Aorta (tissue), 5 donors: ENCODE measurements around the gene ZBTB7C. TPM values are rescaled to one million over a fixed set of nuclear protein-coding genes. Genes with fewer than 3 reads are reported as not detected.

Experiments used
- ATAC-seq: fragments of 200-7000 bp; cut with Tn5 transposase; one replicate; pipeline ENCODE4 v1.9.1; 2022; ENCODE audit warnings: moderate library complexity; ENCODE audit not compliant: low FRiP score
- DNase-seq, 2 donors: peaks; one replicate each; pipeline ENCODE4 v3.0.0-alpha.2; 2020
- H3K27ac ChIP-seq, 2 donors: one replicate each; pipeline ENCODE4 v1.5.1; 2013; ENCODE audit warnings: low read length in 2 of 2, mild to moderate bottlenecking in 2 of 2, moderate library complexity in 2 of 2, control low read depth in 1 of 2, inconsistent platforms in 1 of 2, low read depth in 1 of 2
- H3K27me3 ChIP-seq, 2 donors: one replicate each; pipeline ENCODE4 v1.6.1; 2013; ENCODE audit warnings: control low read depth in 1 of 2, low read length in 1 of 2, mild to moderate bottlenecking in 1 of 2, moderate library complexity in 1 of 2; ENCODE audit not compliant: insufficient read depth in 2 of 2, control insufficient read depth in 1 of 2
- H3K36me3 ChIP-seq, 2 donors: one replicate each; pipeline ENCODE4 v1.6.1; 2013; ENCODE audit warnings: control low read depth in 1 of 2, low read length in 1 of 2, mild to moderate bottlenecking in 1 of 2; ENCODE audit not compliant: insufficient read depth in 2 of 2, control insufficient read depth in 1 of 2
- H3K4me1 ChIP-seq, 2 donors: one replicate each; pipeline ENCODE4 v1.6.1; 2013; ENCODE audit warnings: low read length in 2 of 2, control low read depth in 1 of 2, mild to moderate bottlenecking in 1 of 2, moderate library complexity in 1 of 2; ENCODE audit not compliant: insufficient read depth in 2 of 2, control insufficient read depth in 1 of 2
- H3K4me3 ChIP-seq, 2 donors: one replicate each; pipeline ENCODE4 v1.5.1; 2013; ENCODE audit warnings: low read length in 2 of 2, control low read depth in 1 of 2, mild to moderate bottlenecking in 1 of 2
- H3K9me3 ChIP-seq: one replicate; pipeline ENCODE4 v1.6.1; 2013; ENCODE audit warnings: mild to moderate bottlenecking, low read length; ENCODE audit not compliant: control insufficient read depth
- WGBS, 2 donors: extraction: QIAGEN DNeasy Blood & Tissue Kit; methylation state at CpG; one replicate each; pipeline ENCODE4 v1.1.7; 2013; 5-methylcytosine and 5-hydroxymethylcytosine counted together
- intact Hi-C, 2 donors: fragments of 100-400 bp; cut with DNase I; formaldehyde crosslinking; loops; one replicate each; pipeline versions ENCODE4 v1.14.2 to v1.15.0; 2022
- polyA plus RNA-seq, 2 donors: library from polyadenylated mRNA; stranded (reverse); fragments of 200-250 nt; gene quantifications; one replicate each; pipeline ENCODE4 v1.2.3, GENCODE V29; 2013
- total RNA-seq, 2 donors: library from RNA; stranded (reverse); fragmentation: NEBNext Ultra II Directional; extraction: Animal tissue kit (Norgen Biotek cat#: 25700); gene quantifications; one replicate each; pipeline ENCODE4 v1.2.1, GENCODE V29; 2021
- donor health status: healthy with polysubstance abuse.
- donor health status: Bipolar disorder and iron deficiency.
- donor health status: DM: no; HTN: no; CAD: no.
- donor health status: DM: no; HTN: no; CAD: no.
- donor health status: DM: yes; HTN: yes; CAD: no.

Gene ZBTB7C
- total and polyA plus RNA-seq, 4 donors = 0.69 to 22.4 (median 10.0) TPM

DNA sequence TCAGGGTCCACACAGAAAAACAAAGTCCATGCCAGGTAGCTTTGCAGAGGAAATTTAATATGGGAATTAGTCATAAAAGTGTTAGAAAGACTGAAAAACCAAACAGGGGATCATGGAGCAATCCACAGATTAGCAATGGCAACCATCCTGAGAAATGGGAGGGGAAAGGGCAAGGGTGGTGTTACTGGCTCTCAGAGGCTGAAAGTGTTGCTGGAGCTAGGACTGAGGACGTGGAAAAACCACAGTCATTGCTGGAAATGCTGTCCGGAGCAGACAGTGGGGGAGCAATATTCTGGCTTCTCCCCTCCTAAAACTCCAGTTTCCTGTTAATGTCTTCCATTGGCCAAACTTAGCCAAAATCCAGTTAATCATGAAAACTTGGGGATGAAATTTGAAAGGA is 172.4 kb downstream of the ZBTB7C start:
- 83 to 84% methylated on average over 2 of the region's 2 CpGs for WGBS, 2 donors
- ATAC-seq (no peak), DNase-seq (no peak)
- no peaks in the 10 kb centered on the region for H3K4me1 ChIP-seq
- H3K4me3 ChIP-seq = no peak overlapping the region
- no peaks in the 10 kb centered on the region for H3K36me3 ChIP-seq
- peaks cover 2% of the 10 kb centered on the region for H3K9me3 ChIP-seq
- no peaks in the 10 kb centered on the region for H3K27me3 ChIP-seq
- no peak overlapping the region for H3K27ac ChIP-seq
- intact Hi-C loops = loop anchor here in 1 of 2 donors (10.0 kb wide), 1 partner anchor 168 kb away; the partner anchor contains the start of gene ZBTB7C

DNA sequence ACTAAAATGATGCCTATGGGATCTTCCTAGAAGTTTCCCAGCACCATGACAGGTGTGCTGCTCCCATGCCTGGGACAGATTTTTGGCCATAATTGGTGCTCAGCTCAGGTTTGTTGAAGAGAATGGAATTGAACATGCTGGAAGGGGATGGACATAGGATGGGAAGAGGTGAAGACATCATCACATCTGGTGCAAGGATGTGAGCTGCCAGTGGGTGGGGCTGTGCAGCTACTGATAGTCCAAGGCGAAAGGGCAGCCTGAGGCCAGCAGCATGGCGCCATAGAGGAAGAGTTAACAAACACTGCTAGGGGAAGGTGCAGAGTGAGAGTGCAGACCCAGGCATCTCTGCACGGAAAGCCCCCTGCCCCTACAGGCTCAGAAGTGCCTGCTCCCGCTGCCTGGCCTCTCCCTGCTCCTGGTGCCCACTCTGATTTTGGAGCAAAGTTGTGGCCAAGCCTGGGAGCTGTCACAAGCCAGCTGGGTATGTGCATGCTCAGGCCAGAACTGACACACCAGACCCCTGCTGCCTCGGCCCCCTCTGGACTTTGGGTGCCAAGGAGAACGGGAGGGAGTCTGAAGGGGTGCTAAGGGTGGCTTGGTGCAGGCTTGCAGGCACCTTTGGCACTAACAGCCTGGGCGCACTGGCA is 178.6 kb downstream of the ZBTB7C start:
- H3K36me3 ChIP-seq = no peaks in the 10 kb centered on the region
- H3K9me3 ChIP-seq = no peaks in the 10 kb centered on the region
- no peak overlapping the region for H3K4me3 ChIP-seq
- DNase-seq (peak; percentile 76 to 85), ATAC-seq (peak; percentile 45)
- WGBS, 2 donors = 91 to 93% methylated on average over 7 of the region's 7 CpGs
- no peaks in the 10 kb centered on the region for H3K4me1 ChIP-seq
- no peak overlapping the region for H3K27ac ChIP-seq
- H3K27me3 ChIP-seq = no peaks in the 10 kb centered on the region
- intact Hi-C loops = loop anchor here in 1 of 2 donors (5.0 to 10.0 kb wide), 2 partner anchors 174 to 217 kb away; partner anchors contain the start of gene ZBTB7C

GRCh38 chr18:48229552-48229981 is 179.6 kb downstream of the ZBTB7C start:
- no peaks in the 10 kb centered on the region for H3K9me3 ChIP-seq
- DNase-seq (no peak), ATAC-seq (no peak)
- intact Hi-C loops = no loop called here
- no peak overlapping the region for H3K4me3 ChIP-seq
- no peaks in the 10 kb centered on the region for H3K36me3 ChIP-seq
- H3K4me1 ChIP-seq = no peaks in the 10 kb centered on the region
- H3K27ac ChIP-seq = no peak overlapping the region
- WGBS, 2 donors = 29 to 34% methylated on average over 8 of the region's 8 CpGs
- H3K27me3 ChIP-seq = no peaks in the 10 kb centered on the region

DNA sequence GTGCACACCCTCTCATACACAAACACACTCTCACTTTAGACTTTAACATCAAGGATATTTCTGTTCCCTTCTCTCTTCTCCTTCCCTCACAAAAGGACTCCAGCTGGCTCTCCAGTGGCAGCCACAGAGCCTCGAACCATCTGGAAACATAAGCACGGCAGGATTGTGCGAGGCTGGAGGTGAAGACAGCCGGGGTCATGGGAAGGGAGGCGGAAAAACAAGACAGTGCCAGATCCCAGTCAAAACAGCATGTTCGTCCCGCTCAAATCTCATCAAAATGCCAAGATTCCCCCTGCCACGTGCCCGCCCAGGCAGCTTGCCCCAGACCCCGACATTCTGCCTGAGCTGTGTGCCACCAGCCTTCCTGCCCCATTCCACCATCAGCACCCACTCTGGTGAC is 180.3 kb downstream of the ZBTB7C start:
- intact Hi-C loops = no loop called here
- DNase-seq (no peak), ATAC-seq (peak; percentile 17)
- Histone ChIP-seq H3K27me3 (no peaks in the 10 kb centered on the region), H3K27ac (no peak overlapping the region), H3K4me1 (no peaks in the 10 kb centered on the region), H3K36me3 (no peaks in the 10 kb centered on the region), H3K4me3 (no peak overlapping the region), H3K9me3 (no peaks in the 10 kb centered on the region)
- 50 to 63% methylated on average over 10 of the region's 10 CpGs for WGBS, 2 donors

DNA sequence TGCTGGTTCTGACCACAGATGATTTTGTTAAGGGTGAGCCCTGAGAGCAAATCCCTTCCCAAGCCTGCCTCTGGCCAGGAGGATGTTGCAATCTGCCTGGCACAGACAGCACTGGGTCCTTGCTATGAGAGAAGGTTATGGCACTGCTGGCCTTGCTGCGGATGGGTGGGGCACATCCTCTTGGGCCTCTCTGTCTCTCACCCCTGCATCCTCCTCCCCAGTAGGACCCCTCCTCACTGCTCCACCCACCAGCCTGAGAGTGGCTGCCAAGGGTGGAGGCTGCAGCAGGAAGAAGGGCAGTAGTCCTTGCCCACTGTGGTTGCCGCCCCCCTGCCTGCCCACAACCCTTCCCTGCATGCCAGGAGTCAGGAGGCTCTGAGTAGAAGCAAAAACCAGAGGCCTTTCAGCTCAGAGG is 180.9 kb downstream of the ZBTB7C start:
- no peaks in the 10 kb centered on the region for H3K27me3 ChIP-seq
- H3K4me1 ChIP-seq = no peaks in the 10 kb centered on the region
- DNase-seq = peak; percentile 82 to 83
- intact Hi-C loops = no loop called here
- peak; percentile 79 for ATAC-seq
- H3K36me3 ChIP-seq = no peaks in the 10 kb centered on the region
- H3K4me3 ChIP-seq = no peak overlapping the region
- H3K9me3 ChIP-seq = no peaks in the 10 kb centered on the region
- WGBS, 2 donors = 56 to 69% methylated on average over 1 to 2 of the region's 2 CpGs
- H3K27ac ChIP-seq = no peak overlapping the region

- Histone ChIP-seq H3K9me3 (no peaks in the 10 kb centered on the region), H3K36me3 (no peaks in the 10 kb centered on the region), H3K27ac (no peak overlapping the region), H3K27me3 (no peaks in the 10 kb centered on the region), H3K4me3 (no peak overlapping the region), H3K4me1 (no peaks in the 10 kb centered on the region)
- ATAC-seq (no peak), DNase-seq (no peak)
- 88 to 91% methylated on average over 6 of the region's 6 CpGs for WGBS, 2 donors
- intact Hi-C loops = no loop called here
Observed at GRCh38 chr18:48227206-48227605, 182.0 kb downstream of the ZBTB7C start.

- no peaks in the 10 kb centered on the region for H3K4me1 ChIP-seq
- intact Hi-C loops = no loop called here
Observed at GRCh38 chr18:48226401-48226800, 182.8 kb downstream of the ZBTB7C start.

GRCh38 chr18:48222118-48222517 is 187.1 kb downstream of the ZBTB7C start:
- no peaks in the 10 kb centered on the region for H3K27me3 ChIP-seq
- no peaks in the 10 kb centered on the region for H3K4me1 ChIP-seq
- no peaks in the 10 kb centered on the region for H3K9me3 ChIP-seq
- ATAC-seq = no peak
- no peak overlapping the region for H3K4me3 ChIP-seq
- DNase-seq = no peak
- H3K27ac ChIP-seq = no peak overlapping the region
- 77 to 87% methylated on average over 4 of the region's 4 CpGs for WGBS, 2 donors
- intact Hi-C loops = no loop called here
- H3K36me3 ChIP-seq = no peaks in the 10 kb centered on the region

More at GRCh38 chr18:48226401-48226800, 182.8 kb downstream of the ZBTB7C start:
- no peak overlapping the region for H3K4me3 ChIP-seq
- no peak for DNase-seq
- no peak overlapping the region for H3K27ac ChIP-seq
- H3K27me3 ChIP-seq = no peaks in the 10 kb centered on the region
- no peaks in the 10 kb centered on the region for H3K36me3 ChIP-seq
- ATAC-seq = no peak
- 96 to 100% methylated on average over 1 of the region's 1 CpG for WGBS, 2 donors
- H3K9me3 ChIP-seq = no peaks in the 10 kb centered on the region

- Histone ChIP-seq H3K4me3 (no peak overlapping the region), H3K27ac (no peak overlapping the region), H3K27me3 (no peaks in the 10 kb centered on the region), H3K36me3 (no peaks in the 10 kb centered on the region), H3K9me3 (no peaks in the 10 kb centered on the region), H3K4me1 (no peaks in the 10 kb centered on the region)
- WGBS, 2 donors = 79 to 90% methylated on average over 2 of the region's 2 CpGs
- intact Hi-C loops = no loop called here
- no peak for DNase-seq
- no peak for ATAC-seq
Observed at GRCh38 chr18:48219810-48220499, 189.2 kb downstream of the ZBTB7C start.
